ENCODE data around the gene TM2D3.

TM2D3 gene

DNA sequence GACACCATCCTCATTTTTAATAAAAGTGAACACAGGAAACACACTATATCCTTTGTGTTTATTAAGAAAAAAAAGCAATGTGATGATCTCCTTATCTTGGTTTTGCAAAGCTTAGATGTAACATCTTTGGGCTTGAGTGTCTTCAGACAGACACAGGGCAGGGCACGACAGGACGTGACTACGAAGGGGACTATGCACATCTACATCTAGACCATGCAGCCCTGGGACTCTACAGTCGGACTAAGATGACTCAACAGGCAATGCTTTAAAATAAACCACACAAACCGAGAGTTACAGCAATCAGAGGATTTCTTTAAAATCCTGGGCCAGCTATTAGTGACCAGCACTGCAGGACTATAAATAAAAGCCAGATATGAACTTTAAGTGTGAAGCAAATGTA lies 22.8 kb upstream of the TM2D3 start:
- TF ChIP-seq CTCF (conservative IDR thresholded peaks at IDR 0.05; ENCODE audit: low read depth, low read length): no peak
- peak; percentile 69 for DNase-seq (ENCODE audit: low read depth)
- no peak overlapping the region for H3K4me3 ChIP-seq (ENCODE audit: low read depth, low read length)

DNA sequence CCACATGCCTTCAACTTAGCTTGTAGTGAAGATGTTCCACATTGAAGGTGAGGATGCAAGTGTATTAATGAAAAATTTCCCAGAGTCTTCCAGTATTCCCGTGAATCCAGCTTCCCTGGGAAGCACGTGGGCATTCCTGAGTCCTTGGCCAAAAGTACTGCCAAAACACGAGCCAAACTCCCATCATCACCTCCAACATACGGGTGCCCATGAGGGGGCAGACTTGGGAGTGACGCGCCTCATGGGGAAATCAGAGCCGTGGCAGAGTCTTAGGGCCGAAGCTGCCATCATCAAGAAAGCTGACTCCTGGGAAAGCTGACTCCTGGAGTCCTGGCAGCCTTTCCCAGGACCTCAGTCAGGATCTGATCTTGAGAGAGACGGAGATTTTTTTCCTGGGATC lies 20.1 kb upstream of the TM2D3 start:
- no peak for DNase-seq (ENCODE audit: low read depth)
- no peak overlapping the region for H3K4me3 ChIP-seq (ENCODE audit: low read depth, low read length)
- TF ChIP-seq CTCF (conservative IDR thresholded peaks at IDR 0.05; ENCODE audit: low read depth, low read length): no peak

GRCh38 chr15:101669744-101670143 lies 17.6 kb upstream of the TM2D3 start:
- DNase-seq (ENCODE audit: low read depth): peak; percentile 47

GRCh38 chr15:101667881-101668280 lies 15.7 kb upstream of the TM2D3 start:
- no peak for DNase-seq (ENCODE audit: low read depth)
- no peak for TF ChIP-seq CTCF (conservative IDR thresholded peaks at IDR 0.05; ENCODE audit: low read depth, low read length)
- no peak overlapping the region for H3K4me3 ChIP-seq (ENCODE audit: low read depth, low read length)

More at GRCh38 chr15:101669744-101670143, 17.6 kb upstream of the TM2D3 start:
- TF ChIP-seq CTCF (conservative IDR thresholded peaks at IDR 0.05; ENCODE audit: low read depth, low read length): no peak
- H3K4me3 ChIP-seq (ENCODE audit: low read depth, low read length): no peak overlapping the region

- no peak overlapping the region for H3K4me3 ChIP-seq (ENCODE audit: low read depth, low read length)
- DNase-seq (ENCODE audit: low read depth): no peak
- peak; percentile 49 for TF ChIP-seq CTCF (conservative IDR thresholded peaks at IDR 0.05; ENCODE audit: low read depth, low read length)
These were observed 12.2 kb upstream of the TM2D3 start for GRCh38 chr15:101664303-101664913.

DNA sequence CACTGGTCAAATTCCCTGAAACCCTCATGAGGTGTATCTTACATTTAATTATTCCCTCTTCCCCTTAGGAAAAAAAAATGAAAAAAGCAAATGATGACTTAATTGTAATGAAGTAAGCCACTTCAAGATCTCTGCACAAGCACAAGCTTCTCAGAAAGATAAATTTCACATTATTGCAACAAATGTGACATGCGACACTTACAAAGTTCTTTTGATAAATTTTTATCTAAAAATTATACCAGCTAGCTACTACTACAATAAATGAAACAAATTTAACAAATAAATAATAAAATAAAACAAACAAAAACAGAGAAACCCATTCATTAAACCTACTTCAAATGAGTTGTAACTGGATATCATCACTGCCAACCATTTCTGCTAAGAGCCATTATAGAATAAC lies 10.0 kb upstream of the TM2D3 start:
- no peak for TF ChIP-seq CTCF (conservative IDR thresholded peaks at IDR 0.05; ENCODE audit: low read depth, low read length)
- no peak for DNase-seq (ENCODE audit: low read depth)
- H3K4me3 ChIP-seq (ENCODE audit: low read depth, low read length): no peak overlapping the region

DNA sequence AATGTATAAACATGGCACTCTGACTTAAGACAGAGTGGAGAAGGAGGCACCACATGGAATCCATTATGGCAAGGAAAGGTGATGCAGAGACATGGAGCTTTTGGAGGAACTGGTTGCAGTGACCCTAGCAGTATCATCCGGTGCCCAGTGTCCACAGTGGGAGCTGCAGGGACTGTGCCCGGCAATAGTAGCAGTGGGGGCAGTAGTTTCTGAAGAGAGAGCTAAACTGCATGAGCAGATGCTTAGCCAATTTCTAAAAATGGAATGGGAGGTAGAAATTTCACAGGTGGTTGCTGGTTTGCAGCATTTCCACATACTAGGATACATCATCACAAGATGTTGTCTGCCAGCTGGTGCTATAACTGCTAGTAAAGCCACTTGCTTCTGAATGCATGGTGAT lies 7.8 kb upstream of the TM2D3 start:
- no peak for DNase-seq (ENCODE audit: low read depth)
- no peak for TF ChIP-seq CTCF (conservative IDR thresholded peaks at IDR 0.05; ENCODE audit: low read depth, low read length)
- H3K4me3 ChIP-seq (ENCODE audit: low read depth, low read length): no peak overlapping the region

Measured in choroid plexus epithelial cell (primary cell).